Amniotic stem cell (primary cell): ENCODE results near the gene TFR2.

Source experiments
- DNase-seq: peaks from one replicate; lab custom pipeline; 2025; lab: John Stamatoyannopoulos, UW

Gene TFR2

GRCh38 chr7:100641463-100641859, at the start of gene TFR2:
TFR2 (minus strand) TSS chr7:100641552; CDS start chr7:100641509, 43 bp downstream.
- no peak for DNase-seq

- no peak for DNase-seq
Observed at GRCh38 chr7:100689230-100690135, 48.1 kb upstream of the TFR2 start.

GRCh38 chr7:100688326-100688860, 47.0 kb upstream of the TFR2 start:
- no peak for DNase-seq

GRCh38 chr7:100687751-100688300, 46.5 kb upstream of the TFR2 start:
- no peak for DNase-seq

- DNase-seq = no peak
Observed at GRCh38 chr7:100687261-100687660, 45.9 kb upstream of the TFR2 start.

DNA sequence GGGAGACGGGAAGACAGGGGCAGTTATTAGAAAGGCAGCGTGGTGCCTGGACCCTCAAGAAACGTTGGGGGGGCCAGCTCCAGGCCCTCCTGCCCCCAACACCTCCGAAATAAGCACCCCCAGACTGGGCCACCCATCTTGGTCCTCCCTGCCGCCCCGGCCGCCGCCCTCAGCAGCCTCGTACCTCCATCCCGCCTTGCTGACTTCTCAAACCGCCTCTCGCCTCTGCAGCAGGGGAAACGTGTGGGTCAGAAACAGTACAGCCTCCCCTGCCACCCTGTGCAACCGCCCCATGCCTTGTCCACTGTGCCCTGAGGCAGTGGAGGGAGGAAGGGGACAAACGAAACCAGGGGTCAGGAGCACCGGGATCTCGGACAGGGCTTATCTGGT, 45.5 kb upstream of the TFR2 start:
- DNase-seq = no peak

GRCh38 chr7:100686201-100686821, 45.0 kb upstream of the TFR2 start:
- no peak for DNase-seq

DNA sequence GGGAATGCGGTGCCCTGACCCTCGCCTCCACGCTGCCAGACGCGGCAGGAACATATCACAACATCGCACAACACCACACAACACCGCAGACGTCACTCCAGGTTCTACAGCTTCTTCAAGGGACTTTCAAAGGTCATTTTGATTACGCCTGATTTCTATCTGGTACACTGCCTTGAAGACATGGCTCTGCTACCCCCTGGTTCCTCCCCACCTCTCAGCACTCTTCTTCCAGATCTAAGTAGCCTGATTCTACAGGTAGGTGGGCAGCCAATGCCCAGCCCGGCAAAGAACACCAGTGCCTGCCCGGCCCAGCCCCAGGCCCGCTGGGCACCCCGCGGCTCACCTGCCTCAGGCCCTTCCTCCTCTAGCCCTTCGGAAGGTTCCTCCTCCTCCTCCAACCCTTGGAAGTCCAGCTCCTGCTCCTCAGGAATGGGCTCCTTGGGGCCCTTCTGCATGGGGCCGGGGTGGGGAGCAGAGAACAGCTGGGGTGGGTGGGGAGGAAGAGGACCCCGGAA, 44.3 kb upstream of the TFR2 start:
- DNase-seq = no peak

DNA sequence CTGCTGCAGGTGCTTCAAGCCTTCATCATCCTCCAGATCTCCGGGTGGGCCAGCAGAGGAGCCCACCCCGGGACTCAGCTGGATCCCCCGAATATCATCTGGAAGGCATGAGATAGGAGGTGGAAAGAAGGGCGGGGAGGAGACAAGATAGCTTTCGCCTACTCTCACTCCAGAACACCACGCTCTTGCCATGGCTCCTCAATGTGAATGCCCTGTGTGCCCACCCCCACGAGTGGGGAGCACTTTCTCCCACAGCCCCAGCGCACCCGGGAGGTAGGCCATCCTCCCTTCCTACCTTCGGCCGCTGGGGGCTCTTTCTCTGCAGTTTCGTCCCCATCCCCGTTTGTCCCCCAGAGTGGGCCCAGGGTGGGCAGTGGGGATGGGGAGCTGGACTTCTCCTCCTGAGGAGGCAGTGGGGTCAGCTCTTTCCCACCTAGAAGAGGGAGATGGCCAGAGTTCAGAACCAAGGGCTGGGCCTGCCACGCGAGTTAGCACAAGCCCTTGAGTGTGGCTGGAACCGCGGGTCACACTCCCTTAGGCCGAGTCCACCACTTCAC, 43.8 kb upstream of the TFR2 start:
- DNase-seq = no peak

- DNase-seq = no peak
Observed at GRCh38 chr7:100684534-100685042, 43.2 kb upstream of the TFR2 start.

GRCh38 chr7:100683659-100684533, 42.5 kb upstream of the TFR2 start:
- DNase-seq = no peak

- no peak for DNase-seq
Observed at GRCh38 chr7:100682991-100683658, 41.8 kb upstream of the TFR2 start.

GRCh38 chr7:100682228-100682741, 40.9 kb upstream of the TFR2 start:
- DNase-seq = no peak

DNA sequence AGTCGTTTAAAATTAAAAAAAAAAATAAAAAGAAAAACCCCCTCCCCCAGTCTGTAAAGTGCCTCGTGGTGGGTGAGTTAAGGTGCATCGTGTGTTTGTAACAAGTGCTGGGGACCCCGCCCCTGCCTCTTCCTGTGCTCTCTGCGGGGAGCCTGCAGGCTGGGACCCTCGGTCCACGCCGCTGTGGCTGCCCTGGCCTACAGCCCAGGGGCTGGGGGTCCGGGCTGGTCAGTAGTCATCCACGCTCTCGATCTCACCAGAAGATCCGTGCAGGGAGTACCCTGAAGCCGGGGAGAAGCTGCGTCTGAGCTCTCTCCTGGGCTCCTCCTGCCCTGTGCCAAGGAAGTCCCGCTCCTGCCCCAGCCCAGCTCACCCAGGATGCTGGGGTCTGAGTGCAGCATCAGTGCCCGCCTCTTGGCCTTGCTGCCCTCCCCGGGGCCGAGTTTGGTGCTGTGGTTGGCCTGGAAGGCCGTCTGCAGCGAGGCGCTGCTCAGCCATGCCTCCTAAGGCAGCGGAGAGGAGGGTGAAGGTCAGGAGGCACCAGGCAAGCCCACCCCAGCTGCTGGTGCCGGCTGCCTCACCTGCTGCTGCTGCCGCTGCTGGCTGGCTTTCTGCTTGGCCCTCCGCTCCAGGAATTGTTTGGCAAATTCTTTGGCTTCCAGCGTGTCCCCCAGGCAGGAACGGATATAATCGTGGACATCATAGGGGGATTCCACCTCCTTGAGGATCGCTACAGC, 40.3 kb upstream of the TFR2 start:
- DNase-seq = no peak

DNA sequence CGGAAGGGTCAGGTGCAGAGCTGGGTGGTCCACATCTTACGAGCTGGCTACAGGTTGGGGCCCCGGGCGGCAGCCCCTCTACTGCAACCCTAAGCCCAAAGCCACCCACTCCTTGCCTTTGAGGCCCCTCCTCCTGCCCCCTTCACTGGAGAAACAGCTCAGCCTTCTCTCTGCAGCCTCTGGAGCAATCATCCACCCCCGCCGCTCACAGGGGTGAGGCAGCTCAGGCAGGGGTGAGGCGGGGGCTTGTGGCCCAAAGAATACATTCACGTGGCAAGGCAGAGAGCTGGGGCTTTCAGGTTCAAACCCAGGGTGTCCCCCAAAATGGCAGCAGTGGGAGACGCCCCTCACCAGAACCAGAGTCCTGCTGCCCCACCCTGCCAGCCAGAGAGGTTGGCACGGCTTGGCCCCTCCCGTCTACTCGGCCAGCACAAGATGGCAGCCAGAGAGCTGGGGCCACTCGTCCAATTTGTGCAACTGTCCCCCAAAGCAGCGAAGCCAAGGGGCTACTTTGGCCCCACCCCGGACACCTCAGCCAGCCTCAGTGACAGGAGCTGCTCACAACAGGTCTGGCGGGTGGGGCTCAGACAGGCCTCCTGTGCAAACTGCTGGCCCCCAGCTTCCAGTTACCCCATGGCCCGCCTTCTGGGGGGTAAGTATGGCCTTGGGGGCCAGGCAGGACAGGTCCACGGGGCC, 39.4 kb upstream of the TFR2 start:
- no peak for DNase-seq

GRCh38 chr7:100679927-100680575, 38.7 kb upstream of the TFR2 start:
- DNase-seq = no peak

DNA sequence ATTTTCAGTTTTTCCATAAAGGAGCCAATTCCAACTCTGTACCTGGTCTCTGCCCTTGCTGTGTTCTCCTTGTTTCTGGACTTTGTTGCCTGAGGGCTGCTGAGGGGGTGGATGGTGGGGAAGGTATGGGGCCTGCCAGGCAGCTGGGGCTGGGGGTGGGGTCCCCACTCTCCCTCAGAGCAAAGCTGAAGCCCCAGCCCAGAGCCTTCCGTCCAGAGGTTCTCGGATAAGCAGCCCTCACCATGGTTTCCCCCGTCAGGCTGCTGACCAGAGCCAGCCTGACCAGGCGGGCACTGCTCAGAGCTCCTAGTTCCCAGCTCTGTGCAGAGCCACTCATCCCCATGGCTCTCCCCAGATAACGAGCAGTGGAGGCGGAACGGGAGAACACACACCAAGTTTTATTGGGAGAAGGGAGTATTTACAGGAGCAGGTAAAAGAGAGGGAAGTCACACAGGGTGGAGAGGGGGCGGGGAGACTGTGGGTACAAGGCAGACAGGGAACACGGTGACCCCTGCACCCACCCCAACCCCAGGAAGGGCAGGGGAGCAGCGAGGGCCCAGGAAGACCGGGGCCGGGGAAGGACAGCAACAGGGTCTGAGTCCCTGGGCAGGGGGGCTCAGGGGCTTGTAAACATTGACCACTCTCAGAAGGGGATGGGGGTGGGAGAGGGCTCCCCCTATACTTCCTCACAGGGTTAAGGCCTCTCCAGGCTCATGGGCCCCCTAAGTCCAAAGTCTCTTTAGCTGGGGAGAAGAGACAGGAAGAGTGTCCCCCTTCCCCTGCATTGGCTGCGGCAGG, 38.0 kb upstream of the TFR2 start:
- no peak for DNase-seq
